ENCODE measurements around the gene NOXA1.
"Not testable (repeated sequence)": the region's sequence is repeated elsewhere in the genome, so short reads cannot be mapped to it uniquely, and the experiment has no call there.

The NOXA1 gene

GRCh38 chr9:137444106-137444790, 21.1 kb downstream of the NOXA1 start:
- Mint-ChIP-seq H3K9me3 (no peaks in the 10 kb centered on the region), H3K4me1 (ENCODE audit: low read depth) (peaks cover 11% of the 10 kb centered on the region), H3K27ac (no peak overlapping the region), H3K4me3 (no peak overlapping the region), H3K36me3 (ENCODE audit: low read depth) (peaks cover 1% of the 10 kb centered on the region), H3K27me3 (ENCODE audit: low read depth) (peaks cover 15% of the 10 kb centered on the region)
- no peak for DNase-seq (ENCODE audit: low spot score)

DNA sequence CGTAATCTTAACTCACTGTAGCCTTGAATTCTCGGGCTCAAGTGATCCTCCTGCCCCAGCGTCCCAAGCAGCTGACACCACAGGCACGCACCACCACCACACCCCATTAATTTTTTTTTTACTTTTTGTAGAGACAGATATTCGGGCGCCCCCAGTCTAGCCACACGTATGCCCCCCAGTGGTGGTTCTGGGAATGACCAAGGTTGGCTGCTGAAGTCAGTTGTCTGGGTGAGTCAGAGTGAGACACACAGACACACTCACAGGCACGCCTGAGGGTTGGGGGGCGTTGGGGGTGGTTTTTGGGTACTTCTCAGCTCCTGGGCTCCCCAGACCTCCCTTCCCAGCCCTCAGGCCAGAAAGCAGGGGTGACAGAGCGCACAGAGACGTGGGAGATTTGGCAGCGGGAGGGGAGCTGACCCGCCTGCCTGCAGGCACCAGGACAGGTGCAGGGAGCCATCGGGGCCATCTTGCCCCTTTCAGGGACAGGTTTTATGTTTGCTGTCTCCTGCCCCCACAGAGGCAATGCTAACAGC, 22.1 kb downstream of the NOXA1 start:
- Mint-ChIP-seq H3K9me3 (no peaks in the 10 kb centered on the region), H3K27me3 (ENCODE audit: low read depth) (peaks cover 12% of the 10 kb centered on the region), H3K27ac (peak overlapping the region; percentile 66), H3K4me3 (no peak overlapping the region), H3K4me1 (ENCODE audit: low read depth) (peaks cover 13% of the 10 kb centered on the region), H3K36me3 (ENCODE audit: low read depth) (peaks cover 4% of the 10 kb centered on the region)
- DNase-seq (ENCODE audit: low spot score): peak; percentile 79

DNA sequence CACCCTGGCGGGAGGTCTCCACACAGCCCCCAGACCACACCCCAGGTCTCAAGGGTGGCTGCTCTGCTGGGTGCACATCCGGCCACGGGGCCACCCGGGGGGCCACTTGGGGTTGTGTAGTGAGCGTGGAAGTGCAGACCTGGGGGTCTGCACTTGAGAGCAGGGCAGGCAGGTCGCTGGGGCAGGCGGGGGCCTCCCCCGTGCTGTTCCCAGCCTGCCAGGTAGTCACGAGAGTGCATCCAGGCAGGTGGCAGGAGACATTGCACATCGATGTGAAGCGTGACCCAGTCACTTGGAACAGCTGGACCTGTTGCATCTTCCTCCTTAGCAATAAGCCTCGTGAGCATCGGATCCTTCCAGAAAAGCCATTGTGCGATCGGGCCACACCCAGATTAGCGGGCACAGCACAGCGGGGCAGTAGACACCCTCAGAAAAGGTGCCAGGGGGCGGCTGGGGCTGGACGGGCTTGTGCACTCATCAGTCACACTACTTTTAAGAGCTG, 22.8 kb downstream of the NOXA1 start:
- Mint-ChIP-seq H3K27ac (no peak overlapping the region), H3K27me3 (ENCODE audit: low read depth) (peaks cover 12% of the 10 kb centered on the region), H3K4me1 (ENCODE audit: low read depth) (peaks cover 15% of the 10 kb centered on the region), H3K4me3 (no peak overlapping the region), H3K9me3 (no peaks in the 10 kb centered on the region), H3K36me3 (ENCODE audit: low read depth) (peaks cover 7% of the 10 kb centered on the region)
- DNase-seq (ENCODE audit: low spot score): no peak

GRCh38 chr9:137446851-137447471, 23.8 kb downstream of the NOXA1 start:
- H3K27ac Mint-ChIP-seq: no peak overlapping the region
- peaks cover 7% of the 10 kb centered on the region for H3K36me3 Mint-ChIP-seq (ENCODE audit: low read depth)
- no peak for DNase-seq (ENCODE audit: low spot score)
- H3K4me3 Mint-ChIP-seq: no peak overlapping the region
- H3K4me1 Mint-ChIP-seq (ENCODE audit: low read depth): peaks cover 14% of the 10 kb centered on the region
- H3K27me3 Mint-ChIP-seq (ENCODE audit: low read depth): peaks cover 10% of the 10 kb centered on the region
- no peaks in the 10 kb centered on the region for H3K9me3 Mint-ChIP-seq

GRCh38 chr9:137447722-137448601, 24.8 kb downstream of the NOXA1 start:
- H3K27ac Mint-ChIP-seq: no peak overlapping the region
- H3K4me1 Mint-ChIP-seq (ENCODE audit: low read depth): peaks cover 16% of the 10 kb centered on the region
- H3K36me3 Mint-ChIP-seq (ENCODE audit: low read depth): peaks cover 9% of the 10 kb centered on the region
- H3K9me3 Mint-ChIP-seq: no peaks in the 10 kb centered on the region
- peaks cover 6% of the 10 kb centered on the region for H3K27me3 Mint-ChIP-seq (ENCODE audit: low read depth)
- DNase-seq (ENCODE audit: low spot score): no peak
- H3K4me3 Mint-ChIP-seq: no peak overlapping the region

DNA sequence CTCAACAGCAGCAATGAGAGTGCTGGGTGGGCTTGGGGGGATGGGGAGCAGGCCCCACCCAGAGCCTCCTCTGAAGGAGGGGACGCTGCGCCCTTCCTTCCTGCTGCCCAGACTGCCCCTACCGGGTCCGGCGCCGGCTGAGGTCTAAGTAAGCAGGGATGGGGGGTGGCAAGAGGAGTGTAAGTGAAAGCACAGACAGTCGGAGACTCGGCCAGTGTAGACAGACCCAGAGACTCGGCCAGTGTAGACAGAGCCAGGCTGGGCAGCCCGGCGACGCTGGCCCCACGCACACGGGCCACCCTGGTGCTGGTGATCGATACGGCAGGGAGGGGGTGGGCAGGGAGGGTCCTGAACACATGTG, 25.4 kb downstream of the NOXA1 start:
- Mint-ChIP-seq H3K36me3 (ENCODE audit: low read depth) (peaks cover 10% of the 10 kb centered on the region), H3K4me3 (no peak overlapping the region), H3K4me1 (ENCODE audit: low read depth) (peaks cover 16% of the 10 kb centered on the region), H3K27me3 (ENCODE audit: low read depth) (peaks cover 3% of the 10 kb centered on the region), H3K27ac (no peak overlapping the region), H3K9me3 (no peaks in the 10 kb centered on the region)
- no peak for DNase-seq (ENCODE audit: low spot score)

DNA sequence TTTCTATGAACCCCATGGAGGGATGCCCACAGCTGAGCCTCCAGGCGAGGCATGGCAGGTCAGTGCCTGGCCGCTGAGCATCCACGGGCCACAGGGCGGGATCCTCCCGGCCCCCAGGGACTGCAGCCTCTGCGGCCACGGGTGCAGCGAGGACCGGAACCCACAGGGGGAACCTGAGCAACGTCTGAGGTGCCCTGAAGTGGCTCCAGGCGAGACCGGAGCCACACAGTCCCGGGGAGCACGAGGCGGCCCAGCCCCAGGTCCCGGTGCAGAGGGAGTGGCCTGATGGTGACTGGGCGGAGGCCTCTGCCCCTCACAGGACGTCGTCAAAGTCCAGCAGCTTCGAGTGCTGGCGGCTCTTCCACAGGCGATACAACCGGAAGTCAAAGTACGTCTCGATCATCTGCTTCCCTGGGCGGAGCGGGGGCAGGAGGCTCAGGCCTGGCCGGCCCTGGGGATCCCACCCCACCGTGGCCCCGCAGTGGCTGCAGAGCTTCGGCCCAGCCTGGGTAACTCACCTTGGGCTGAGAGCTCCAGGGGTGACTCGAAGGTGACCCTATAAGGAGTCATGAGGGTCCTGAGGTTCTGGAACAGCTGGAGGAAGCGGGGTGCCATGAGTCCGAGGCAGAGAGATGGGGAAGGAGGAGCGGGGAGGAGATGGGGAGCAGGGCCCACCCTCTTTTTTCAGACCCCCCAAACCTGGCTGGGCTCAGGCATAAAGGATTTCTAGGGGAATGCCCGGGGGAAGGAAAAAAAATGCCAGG, 26.1 kb downstream of the NOXA1 start:
- Mint-ChIP-seq H3K27ac (no peak overlapping the region), H3K9me3 (no peaks in the 10 kb centered on the region), H3K27me3 (ENCODE audit: low read depth) (no peaks in the 10 kb centered on the region), H3K36me3 (ENCODE audit: low read depth) (peaks cover 13% of the 10 kb centered on the region), H3K4me3 (no peak overlapping the region), H3K4me1 (ENCODE audit: low read depth) (peaks cover 16% of the 10 kb centered on the region)
- no peak for DNase-seq (ENCODE audit: low spot score)

- Mint-ChIP-seq H3K9me3 (no peaks in the 10 kb centered on the region), H3K27me3 (ENCODE audit: low read depth) (no peaks in the 10 kb centered on the region), H3K4me3 (peak overlapping the region; percentile 17), H3K36me3 (ENCODE audit: low read depth) (peaks cover 13% of the 10 kb centered on the region), H3K27ac (peak overlapping the region; percentile 52), H3K4me1 (ENCODE audit: low read depth) (peaks cover 15% of the 10 kb centered on the region)
- DNase-seq (ENCODE audit: low spot score): no peak
Measured at GRCh38 chr9:137449931-137450538, 26.8 kb downstream of the NOXA1 start.

DNA sequence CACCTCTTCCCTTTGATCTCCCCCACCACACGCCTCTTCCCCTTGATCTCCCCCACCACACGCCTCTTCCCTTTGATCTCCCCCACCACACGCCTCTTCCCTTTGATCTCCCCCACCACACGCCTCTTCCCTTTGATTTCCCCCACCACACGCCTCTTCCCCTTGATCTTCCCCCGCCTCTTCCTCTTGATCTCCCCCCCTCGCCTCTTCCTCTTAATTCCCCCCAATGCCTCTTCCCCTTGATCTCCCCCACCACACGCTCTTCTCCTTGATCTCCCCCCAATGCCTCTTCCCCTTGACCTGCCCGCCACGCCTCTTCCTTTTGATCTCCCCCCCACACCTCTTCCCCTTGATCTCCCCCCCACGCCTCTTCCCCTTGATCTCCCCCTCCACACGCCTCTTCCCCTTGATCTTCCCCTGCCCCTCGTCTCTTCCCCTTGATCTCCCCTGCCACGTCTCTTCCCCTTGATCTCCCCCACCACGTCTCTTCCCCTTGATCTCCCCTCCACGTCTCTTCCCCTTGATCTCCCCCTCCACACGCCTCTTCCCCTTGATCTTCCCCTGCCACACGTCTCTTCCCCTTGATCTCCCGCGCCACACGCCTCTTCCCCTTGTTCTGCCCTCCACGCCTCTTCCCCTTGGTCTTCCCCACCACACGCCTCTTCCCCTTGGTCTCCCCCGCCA, 27.5 kb downstream of the NOXA1 start:
- H3K36me3 Mint-ChIP-seq (ENCODE audit: low read depth): peaks cover 14% of the 10 kb centered on the region
- H3K4me3 Mint-ChIP-seq: peak overlapping the region; percentile 15
- H3K27ac Mint-ChIP-seq; H3K4me1 Mint-ChIP-seq (ENCODE audit: low read depth); H3K9me3 Mint-ChIP-seq; DNase-seq (ENCODE audit: low spot score); H3K27me3 Mint-ChIP-seq (ENCODE audit: low read depth): not testable (repeated sequence)

DNA sequence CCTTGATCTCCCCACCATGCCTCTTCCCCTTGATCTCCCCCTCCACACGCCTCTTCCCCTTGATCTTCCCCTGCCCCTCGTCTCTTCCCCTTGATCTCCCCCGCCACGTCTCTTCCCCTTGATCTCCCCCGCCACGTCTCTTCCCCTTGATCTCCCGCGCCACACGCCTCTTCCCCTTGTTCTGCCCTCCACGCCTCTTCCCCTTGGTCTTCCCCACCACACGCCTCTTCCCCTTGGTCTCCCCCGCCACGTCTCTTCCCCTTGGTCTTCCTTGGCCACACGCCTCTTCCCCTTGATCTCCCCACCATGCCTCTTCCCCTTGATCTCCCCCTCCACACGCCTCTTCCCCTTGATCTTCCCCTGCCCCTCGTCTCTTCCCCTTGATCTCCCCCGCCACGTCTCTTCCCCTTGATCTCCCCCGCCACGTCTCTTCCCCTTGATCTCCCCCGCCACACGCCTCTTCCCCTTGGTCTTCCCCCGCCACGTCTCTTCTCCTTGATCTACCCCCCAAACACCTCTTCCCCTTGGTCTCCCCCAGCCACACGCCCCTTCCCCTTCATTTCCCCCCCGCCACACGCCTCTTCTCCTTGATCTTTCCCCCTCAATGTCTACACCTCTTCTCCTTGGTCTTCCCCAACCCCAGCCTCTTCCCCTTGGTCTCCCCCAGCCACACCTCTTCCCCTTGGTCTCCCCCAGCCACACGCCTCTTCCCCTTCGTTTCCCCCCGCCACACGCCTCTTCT, 28.2 kb downstream of the NOXA1 start:
- H3K27me3 Mint-ChIP-seq (ENCODE audit: low read depth); H3K9me3 Mint-ChIP-seq; DNase-seq (ENCODE audit: low spot score); H3K4me3 Mint-ChIP-seq; H3K27ac Mint-ChIP-seq: not testable (repeated sequence)
- H3K4me1 Mint-ChIP-seq (ENCODE audit: low read depth): peaks cover 12% of the 10 kb centered on the region
- H3K36me3 Mint-ChIP-seq (ENCODE audit: low read depth): peaks cover 19% of the 10 kb centered on the region

DNA sequence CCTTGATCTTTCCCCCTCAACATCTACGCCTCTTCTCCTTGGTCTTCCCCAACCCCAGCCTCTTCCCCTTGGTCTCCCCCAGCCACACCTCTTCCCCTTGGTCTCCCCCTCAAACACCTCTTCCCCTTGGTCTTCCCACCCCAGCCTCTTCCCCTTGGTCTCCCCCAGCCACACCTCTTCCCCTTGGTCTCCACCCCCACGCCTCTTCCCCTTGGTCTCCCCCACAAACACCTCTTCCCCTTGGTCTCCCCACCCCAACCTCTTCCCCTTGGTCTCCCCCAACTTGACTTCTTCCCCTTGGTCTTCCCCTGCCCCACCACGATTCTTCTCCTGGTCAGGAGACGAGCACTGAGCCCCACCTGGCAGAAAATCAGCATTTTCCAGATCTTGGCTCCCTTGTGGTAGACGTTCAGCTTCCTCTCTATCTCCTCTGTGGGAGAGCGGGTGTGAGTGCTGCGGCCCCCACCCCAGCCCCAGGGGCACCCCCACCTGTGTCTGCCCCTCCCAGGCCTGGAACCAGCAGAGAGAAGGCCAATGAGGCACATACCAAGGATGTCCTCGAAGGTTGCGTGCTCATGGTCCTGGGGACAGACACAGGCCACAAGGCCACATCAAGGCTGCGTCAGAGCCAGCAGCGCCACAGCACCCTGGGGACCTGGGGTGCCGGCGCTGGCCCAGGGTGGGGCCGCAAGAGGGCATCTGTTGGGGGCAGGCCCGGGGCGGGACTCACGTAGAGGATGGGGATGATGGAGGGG, 29.0 kb downstream of the NOXA1 start:
- Mint-ChIP-seq H3K9me3 (no peaks in the 10 kb centered on the region), H3K27me3 (ENCODE audit: low read depth) (no peaks in the 10 kb centered on the region), H3K4me3 (peak overlapping the region; percentile 62), H3K4me1 (ENCODE audit: low read depth) (peaks cover 14% of the 10 kb centered on the region), H3K27ac (no peak overlapping the region), H3K36me3 (ENCODE audit: low read depth) (peaks cover 20% of the 10 kb centered on the region)
- no peak for DNase-seq (ENCODE audit: low spot score)

Data from T-helper 2 cell treated with Interferon-gamma antibody and Interleukin-4, amounts not matched to agents 5 μg/mL and 100 μg/mL, for 36 hours (primary cell).